ENCODE results near the gene CHDH. TPM values are rescaled to one million over a fixed set of nuclear protein-coding genes. Genes with fewer than 3 reads are reported as not detected.

CHDH gene
- polyA plus RNA-seq, 1 donor, result 10.3 TPM

DNA sequence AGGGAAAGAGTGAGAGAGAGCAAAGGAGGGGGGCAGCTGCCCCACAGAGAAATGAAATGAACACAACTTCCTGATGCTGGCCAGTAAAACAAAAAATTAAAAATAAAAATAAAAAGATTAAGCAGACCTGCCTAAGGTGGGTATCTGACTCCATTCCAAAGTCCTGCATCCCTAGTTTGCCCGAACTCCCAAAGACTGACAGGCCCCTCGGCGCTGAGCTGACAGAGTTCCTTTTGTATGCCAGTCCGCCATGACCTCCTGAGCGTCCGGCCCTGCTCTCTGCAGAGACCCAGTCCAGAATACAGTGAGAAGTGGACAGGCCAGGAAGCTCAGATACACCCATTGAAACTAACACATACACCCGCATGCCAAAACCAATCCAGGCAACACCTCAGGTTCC, 54.9 kb downstream of the CHDH start:
- no CpG with 5 or more reads among the region's 7 CpGs for WGBS (ENCODE audit: insufficient coverage, low lambda C conversion rate)
- no peak for DNase-seq
- no peaks in the 10 kb centered on the region for H3K4me1 ChIP-seq (ENCODE audit: control insufficient read depth, insufficient read depth, low read length)

GRCh38 chr3:53790470-53790869, 55.7 kb downstream of the CHDH start:
- peaks cover 36% of the 10 kb centered on the region for H3K36me3 ChIP-seq (ENCODE audit: control insufficient read depth, insufficient read depth, low read length)
- WGBS (ENCODE audit: insufficient coverage, low lambda C conversion rate), result 100% methylated on average over 2 of the region's 5 CpGs
- no peaks in the 10 kb centered on the region for H3K9me3 ChIP-seq (ENCODE audit: control insufficient read depth, low read depth, low read length)
- no peak for DNase-seq
- no peaks in the 10 kb centered on the region for H3K4me1 ChIP-seq (ENCODE audit: control insufficient read depth, insufficient read depth, low read length)
- no peak overlapping the region for H3K27ac ChIP-seq (ENCODE audit: low read length)
- no peaks in the 10 kb centered on the region for H3K27me3 ChIP-seq (ENCODE audit: control insufficient read depth, insufficient read depth, low read length)
- no peak overlapping the region for H3K4me3 ChIP-seq (ENCODE audit: low read length)

More for the DNA sequence above, 54.9 kb downstream of the CHDH start:
- Histone ChIP-seq H3K36me3 (ENCODE audit: control insufficient read depth, insufficient read depth, low read length) (peaks cover 29% of the 10 kb centered on the region), H3K9me3 (ENCODE audit: control insufficient read depth, low read depth, low read length) (no peaks in the 10 kb centered on the region), H3K27me3 (ENCODE audit: control insufficient read depth, insufficient read depth, low read length) (no peaks in the 10 kb centered on the region), H3K27ac (ENCODE audit: low read length) (no peak overlapping the region), H3K4me3 (ENCODE audit: low read length) (no peak overlapping the region)

DNA sequence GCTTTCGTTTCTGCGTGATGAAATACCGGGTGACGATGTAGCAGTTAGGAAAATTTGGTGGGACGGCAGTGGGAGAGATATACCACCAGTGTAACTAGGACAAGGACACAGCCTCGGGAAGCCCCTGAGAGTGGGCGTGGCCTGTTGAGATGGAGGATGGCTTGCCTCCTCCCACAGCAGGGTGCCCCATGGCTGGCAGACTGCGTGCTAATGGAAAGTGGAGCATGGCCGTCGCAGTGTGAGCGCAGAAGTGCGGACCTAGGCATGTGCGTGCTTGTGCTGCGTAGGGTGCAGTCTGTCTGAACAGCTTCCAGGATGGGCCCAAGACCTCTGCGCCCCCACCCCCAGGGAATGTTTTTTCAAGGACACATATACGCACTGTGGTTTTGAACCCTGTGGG, 56.8 kb downstream of the CHDH start:
- H3K9me3 ChIP-seq (ENCODE audit: control insufficient read depth, low read depth, low read length), result no peaks in the 10 kb centered on the region
- no peaks in the 10 kb centered on the region for H3K27me3 ChIP-seq (ENCODE audit: control insufficient read depth, insufficient read depth, low read length)
- WGBS (ENCODE audit: insufficient coverage, low lambda C conversion rate), result no CpG with 5 or more reads among the region's 16 CpGs
- no peak overlapping the region for H3K4me3 ChIP-seq (ENCODE audit: low read length)
- no peak overlapping the region for H3K27ac ChIP-seq (ENCODE audit: low read length)
- no peaks in the 10 kb centered on the region for H3K4me1 ChIP-seq (ENCODE audit: control insufficient read depth, insufficient read depth, low read length)
- H3K36me3 ChIP-seq (ENCODE audit: control insufficient read depth, insufficient read depth, low read length), result peaks cover 47% of the 10 kb centered on the region
- no peak for DNase-seq

- Histone ChIP-seq H3K9me3 (ENCODE audit: control insufficient read depth, low read depth, low read length) (no peaks in the 10 kb centered on the region), H3K36me3 (ENCODE audit: control insufficient read depth, insufficient read depth, low read length) (peaks cover 53% of the 10 kb centered on the region), H3K27me3 (ENCODE audit: control insufficient read depth, insufficient read depth, low read length) (no peaks in the 10 kb centered on the region), H3K4me1 (ENCODE audit: control insufficient read depth, insufficient read depth, low read length) (no peaks in the 10 kb centered on the region), H3K4me3 (ENCODE audit: low read length) (no peak overlapping the region), H3K27ac (ENCODE audit: low read length) (no peak overlapping the region)
- 100% methylated on average over 1 of the region's 5 CpGs for WGBS (ENCODE audit: insufficient coverage, low lambda C conversion rate)
- DNase-seq, result no peak
Measured at GRCh38 chr3:53788038-53788437, 58.2 kb downstream of the CHDH start.

- DNase-seq, result no peak
Measured at GRCh38 chr3:53787016-53787415, 59.2 kb downstream of the CHDH start.

DNA sequence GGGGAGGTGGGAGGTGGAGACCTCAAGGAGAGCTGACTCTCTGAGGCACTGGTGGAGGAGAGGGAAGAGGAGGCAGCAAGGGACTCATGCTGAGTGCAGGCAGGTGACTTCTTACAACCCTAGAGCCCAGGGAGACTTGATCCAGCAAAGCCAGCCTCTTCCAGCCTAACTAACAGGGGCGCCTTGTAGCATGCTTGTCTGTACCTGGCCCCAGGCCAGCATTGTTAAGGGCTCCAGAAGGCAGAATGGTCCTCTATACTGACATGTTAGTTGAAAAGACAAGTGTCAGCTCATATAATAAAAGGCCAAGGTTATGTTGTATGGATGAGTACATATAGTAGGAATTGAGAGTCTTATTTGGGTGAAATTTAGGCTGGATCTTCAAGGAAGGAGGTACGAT, 65.4 kb downstream of the CHDH start:
- Histone ChIP-seq H3K36me3 (ENCODE audit: control insufficient read depth, insufficient read depth, low read length) (peaks cover 76% of the 10 kb centered on the region), H3K4me3 (ENCODE audit: low read length) (no peak overlapping the region), H3K27ac (ENCODE audit: low read length) (no peak overlapping the region), H3K4me1 (ENCODE audit: control insufficient read depth, insufficient read depth, low read length) (no peaks in the 10 kb centered on the region), H3K27me3 (ENCODE audit: control insufficient read depth, insufficient read depth, low read length) (no peaks in the 10 kb centered on the region), H3K9me3 (ENCODE audit: control insufficient read depth, low read depth, low read length) (no peaks in the 10 kb centered on the region)
- WGBS (ENCODE audit: insufficient coverage, low lambda C conversion rate), result no CpG with 5 or more reads among the region's 2 CpGs
- DNase-seq, result no peak

More at GRCh38 chr3:53787016-53787415, 59.2 kb downstream of the CHDH start:
- Histone ChIP-seq H3K36me3 (ENCODE audit: control insufficient read depth, insufficient read depth, low read length) (peaks cover 57% of the 10 kb centered on the region), H3K27me3 (ENCODE audit: control insufficient read depth, insufficient read depth, low read length) (no peaks in the 10 kb centered on the region), H3K4me1 (ENCODE audit: control insufficient read depth, insufficient read depth, low read length) (no peaks in the 10 kb centered on the region), H3K27ac (ENCODE audit: low read length) (no peak overlapping the region), H3K9me3 (ENCODE audit: control insufficient read depth, low read depth, low read length) (no peaks in the 10 kb centered on the region), H3K4me3 (ENCODE audit: low read length) (no peak overlapping the region)
- WGBS (ENCODE audit: insufficient coverage, low lambda C conversion rate), result no CpG with 5 or more reads among the region's 9 CpGs

GRCh38 chr3:53780171-53780570, 66.0 kb downstream of the CHDH start:
- no peak for DNase-seq
- peaks cover 74% of the 10 kb centered on the region for H3K36me3 ChIP-seq (ENCODE audit: control insufficient read depth, insufficient read depth, low read length)
- H3K27me3 ChIP-seq (ENCODE audit: control insufficient read depth, insufficient read depth, low read length), result no peaks in the 10 kb centered on the region
- no peaks in the 10 kb centered on the region for H3K9me3 ChIP-seq (ENCODE audit: control insufficient read depth, low read depth, low read length)
- no peak overlapping the region for H3K27ac ChIP-seq (ENCODE audit: low read length)
- H3K4me1 ChIP-seq (ENCODE audit: control insufficient read depth, insufficient read depth, low read length), result no peaks in the 10 kb centered on the region
- WGBS (ENCODE audit: insufficient coverage, low lambda C conversion rate), result 75% methylated on average over 2 of the region's 4 CpGs
- no peak overlapping the region for H3K4me3 ChIP-seq (ENCODE audit: low read length)

GRCh38 chr3:53778153-53778552, 68.1 kb downstream of the CHDH start:
- 92% methylated on average over 2 of the region's 3 CpGs for WGBS (ENCODE audit: insufficient coverage, low lambda C conversion rate)
- peaks cover 66% of the 10 kb centered on the region for H3K36me3 ChIP-seq (ENCODE audit: control insufficient read depth, insufficient read depth, low read length)

GRCh38 chr3:53777468-53777867, 68.8 kb downstream of the CHDH start:
- H3K27ac ChIP-seq (ENCODE audit: low read length), result no peak overlapping the region
- no peaks in the 10 kb centered on the region for H3K4me1 ChIP-seq (ENCODE audit: control insufficient read depth, insufficient read depth, low read length)
- DNase-seq, result no peak
- no peaks in the 10 kb centered on the region for H3K27me3 ChIP-seq (ENCODE audit: control insufficient read depth, insufficient read depth, low read length)
- H3K4me3 ChIP-seq (ENCODE audit: low read length), result no peak overlapping the region
- no CpG with 5 or more reads among the region's 8 CpGs for WGBS (ENCODE audit: insufficient coverage, low lambda C conversion rate)
- peaks cover 65% of the 10 kb centered on the region for H3K36me3 ChIP-seq (ENCODE audit: control insufficient read depth, insufficient read depth, low read length)
- H3K9me3 ChIP-seq (ENCODE audit: control insufficient read depth, low read depth, low read length), result no peaks in the 10 kb centered on the region

More at GRCh38 chr3:53778153-53778552, 68.1 kb downstream of the CHDH start:
- no peak for DNase-seq
- no peaks in the 10 kb centered on the region for H3K27me3 ChIP-seq (ENCODE audit: control insufficient read depth, insufficient read depth, low read length)
- no peak overlapping the region for H3K4me3 ChIP-seq (ENCODE audit: low read length)
- no peaks in the 10 kb centered on the region for H3K9me3 ChIP-seq (ENCODE audit: control insufficient read depth, low read depth, low read length)
- no peaks in the 10 kb centered on the region for H3K4me1 ChIP-seq (ENCODE audit: control insufficient read depth, insufficient read depth, low read length)
- H3K27ac ChIP-seq (ENCODE audit: low read length), result no peak overlapping the region

- no peaks in the 10 kb centered on the region for H3K27me3 ChIP-seq (ENCODE audit: control insufficient read depth, insufficient read depth, low read length)
- no peaks in the 10 kb centered on the region for H3K4me1 ChIP-seq (ENCODE audit: control insufficient read depth, insufficient read depth, low read length)
- H3K9me3 ChIP-seq (ENCODE audit: control insufficient read depth, low read depth, low read length), result no peaks in the 10 kb centered on the region
- peaks cover 70% of the 10 kb centered on the region for H3K36me3 ChIP-seq (ENCODE audit: control insufficient read depth, insufficient read depth, low read length)
- no peak for DNase-seq
- no peak overlapping the region for H3K27ac ChIP-seq (ENCODE audit: low read length)
- no CpG with 5 or more reads among the region's 9 CpGs for WGBS (ENCODE audit: insufficient coverage, low lambda C conversion rate)
- H3K4me3 ChIP-seq (ENCODE audit: low read length), result no peak overlapping the region
Measured at GRCh38 chr3:53776494-53777101, 69.6 kb downstream of the CHDH start.

GRCh38 chr3:53775834-53776251, 70.4 kb downstream of the CHDH start:
- DNase-seq, result no peak
- no peak overlapping the region for H3K27ac ChIP-seq (ENCODE audit: low read length)
- H3K9me3 ChIP-seq (ENCODE audit: control insufficient read depth, low read depth, low read length), result no peaks in the 10 kb centered on the region
- H3K27me3 ChIP-seq (ENCODE audit: control insufficient read depth, insufficient read depth, low read length), result no peaks in the 10 kb centered on the region
- H3K36me3 ChIP-seq (ENCODE audit: control insufficient read depth, insufficient read depth, low read length), result peaks cover 69% of the 10 kb centered on the region
- no peaks in the 10 kb centered on the region for H3K4me1 ChIP-seq (ENCODE audit: control insufficient read depth, insufficient read depth, low read length)
- WGBS (ENCODE audit: insufficient coverage, low lambda C conversion rate), result no CpG with 5 or more reads among the region's 5 CpGs
- no peak overlapping the region for H3K4me3 ChIP-seq (ENCODE audit: low read length)

All from large intestine (tissue), 3 donors.